ENCODE measurements around the gene VOPP1.
A peak's percentile ranks its signal among the peaks of the same experiment; 100 is the strongest.

GRCh38 chr7:55571511-55572377 is 558 bp downstream of the VOPP1 start:
- TF ChIP-seq CTCF (IDR thresholded peaks at IDR 0.05) = peak in 1 of 6 experiments; percentile 21
- TF ChIP-seq POLR2A (IDR thresholded peaks at IDR 0.05) = no peak
